HFFc6 (cell line): Measurements from ENCODE around the gene NANOS2. TPM values are rescaled to one million over a fixed set of nuclear protein-coding genes. Genes with fewer than 3 reads are reported as not detected.
A peak's percentile ranks its signal among the peaks of the same experiment; 100 is the strongest.

ENCODE experiments used
- DNase-seq: peaks from one replicate; pipeline ENCODE4 v3.0.0-alpha.2; 2018
- H3K27ac Mint-ChIP-seq: 2 replicates; pipeline ENCODE4 v1.8.0; 2020; ENCODE audit warnings: mild to moderate bottlenecking, mixed read lengths
- H3K27me3 Mint-ChIP-seq: 2 replicates; pipeline ENCODE4 v1.8.0; 2021; ENCODE audit warnings: mild to moderate bottlenecking, moderate library complexity, mixed read lengths; ENCODE audit not compliant: insufficient read depth
- H3K36me3 Mint-ChIP-seq: 2 replicates; pipeline ENCODE4 v1.8.0; 2021; ENCODE audit warnings: low read depth, mixed read lengths
- H3K4me1 Mint-ChIP-seq: 2 replicates; pipeline ENCODE4 v1.8.0; 2020; ENCODE audit warnings: low read depth, mixed read lengths
- H3K4me3 Mint-ChIP-seq: 2 replicates; pipeline ENCODE4 v1.8.0; 2020; ENCODE audit warnings: mild to moderate bottlenecking, moderate library complexity, mixed read lengths
- H3K9me3 Mint-ChIP-seq: 2 replicates; pipeline ENCODE4 v1.8.0; 2020; ENCODE audit warnings: mild to moderate bottlenecking, mixed read lengths
- total RNA-seq, 6 experiments: library from RNA; stranded (reverse); fragmentation: NEBNext Ultra II Directional; extraction: Animal tissue kit (Norgen Biotek cat#: 25700); gene quantifications; 2 replicates in 1 of 6; 3 replicates in 5 of 6; pipeline ENCODE4 v1.2.3, GENCODE V29; 2021
- TF ChIP-seq, protein P1 (sequence below): fragments of 200-600 bp; sonication (generic); IDR thresholded peaks from 2 replicates; pipeline ENCODE4 v1.5.0; 2021; ENCODE audit warnings: antibody characterized with exemption, mild to moderate bottlenecking

NANOS2 gene
- total RNA-seq, 6 experiments from 2014 or later: not detected

DNA sequence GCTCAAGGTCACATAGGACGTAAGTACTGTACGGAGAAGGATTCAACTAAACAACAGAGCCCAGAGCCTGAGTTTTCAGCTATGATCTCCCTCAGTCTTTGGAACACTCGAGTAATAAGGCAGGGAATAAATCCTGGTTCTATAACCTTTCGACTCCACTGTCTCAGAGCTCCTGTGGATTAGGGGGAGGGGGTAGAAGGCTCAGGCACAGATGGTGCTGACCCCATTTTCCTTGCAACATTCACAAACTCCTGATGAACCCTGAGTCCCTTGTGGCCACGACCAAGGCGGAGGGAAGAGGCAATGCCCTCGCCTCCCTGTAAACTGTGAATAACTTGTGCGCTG lies 37.7 kb upstream of the NANOS2 start:
- Mint-ChIP-seq H3K27ac (no peak overlapping the region), H3K4me1 (peaks cover 17% of the 10 kb centered on the region), H3K27me3 (peaks cover 18% of the 10 kb centered on the region), H3K36me3 (no peaks in the 10 kb centered on the region), H3K9me3 (no peaks in the 10 kb centered on the region), H3K4me3 (no peak overlapping the region)
- DNase-seq: no peak
- TF ChIP-seq, protein P1, sequence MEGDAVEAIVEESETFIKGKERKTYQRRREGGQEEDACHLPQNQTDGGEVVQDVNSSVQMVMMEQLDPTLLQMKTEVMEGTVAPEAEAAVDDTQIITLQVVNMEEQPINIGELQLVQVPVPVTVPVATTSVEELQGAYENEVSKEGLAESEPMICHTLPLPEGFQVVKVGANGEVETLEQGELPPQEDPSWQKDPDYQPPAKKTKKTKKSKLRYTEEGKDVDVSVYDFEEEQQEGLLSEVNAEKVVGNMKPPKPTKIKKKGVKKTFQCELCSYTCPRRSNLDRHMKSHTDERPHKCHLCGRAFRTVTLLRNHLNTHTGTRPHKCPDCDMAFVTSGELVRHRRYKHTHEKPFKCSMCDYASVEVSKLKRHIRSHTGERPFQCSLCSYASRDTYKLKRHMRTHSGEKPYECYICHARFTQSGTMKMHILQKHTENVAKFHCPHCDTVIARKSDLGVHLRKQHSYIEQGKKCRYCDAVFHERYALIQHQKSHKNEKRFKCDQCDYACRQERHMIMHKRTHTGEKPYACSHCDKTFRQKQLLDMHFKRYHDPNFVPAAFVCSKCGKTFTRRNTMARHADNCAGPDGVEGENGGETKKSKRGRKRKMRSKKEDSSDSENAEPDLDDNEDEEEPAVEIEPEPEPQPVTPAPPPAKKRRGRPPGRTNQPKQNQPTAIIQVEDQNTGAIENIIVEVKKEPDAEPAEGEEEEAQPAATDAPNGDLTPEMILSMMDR: no peak

DNA sequence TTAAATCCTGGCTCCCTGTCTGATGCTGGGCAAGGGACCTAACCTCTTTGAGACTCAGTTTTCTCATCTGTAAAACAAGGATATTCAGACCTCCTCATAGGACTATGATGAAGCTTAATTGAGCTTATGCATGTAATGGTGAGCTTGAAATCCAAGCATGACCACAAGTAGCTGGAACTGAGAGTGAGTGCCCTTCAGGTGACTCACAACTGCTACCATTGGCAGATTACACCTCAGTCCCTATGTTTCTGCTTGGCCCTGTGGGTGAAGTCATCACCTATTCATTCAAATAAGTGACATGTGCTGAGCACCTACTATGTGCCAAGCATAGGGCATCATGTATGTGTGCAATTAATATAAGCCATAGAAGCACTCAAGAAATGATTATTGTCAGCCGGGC lies 33.3 kb upstream of the NANOS2 start:
- no peaks in the 10 kb centered on the region for H3K36me3 Mint-ChIP-seq
- no peaks in the 10 kb centered on the region for H3K9me3 Mint-ChIP-seq
- H3K4me1 Mint-ChIP-seq: 0 out of 2 replicates have a peak, but pooled peaks cover under 1% of the 10 kb centered on the region
- no peak overlapping the region for H3K4me3 Mint-ChIP-seq
- peaks cover 24% of the 10 kb centered on the region for H3K27me3 Mint-ChIP-seq
- peak; percentile 42 for DNase-seq
- TF ChIP-seq, protein P1: no peak
- no peak overlapping the region for H3K27ac Mint-ChIP-seq

DNA sequence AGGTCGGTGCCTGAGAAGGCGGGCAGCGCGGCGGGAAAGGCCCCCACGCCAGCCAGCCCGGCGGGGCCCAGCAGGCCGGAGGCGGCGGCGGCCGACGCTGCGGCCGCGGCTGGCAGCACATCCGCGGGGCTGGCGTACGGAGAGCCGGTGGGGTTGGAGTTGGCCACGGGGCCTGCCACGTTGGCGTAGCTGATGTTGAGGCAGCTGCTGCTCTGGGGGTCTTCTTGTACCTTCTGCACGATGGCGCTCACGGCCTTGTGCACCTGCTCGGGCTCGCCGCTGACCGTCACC lies 25.9 kb upstream of the NANOS2 start:
- Mint-ChIP-seq H3K36me3 (no peaks in the 10 kb centered on the region), H3K27me3 (peaks cover 48% of the 10 kb centered on the region), H3K4me3 (no peak overlapping the region), H3K27ac (no peak overlapping the region), H3K4me1 (no peaks in the 10 kb centered on the region), H3K9me3 (no peaks in the 10 kb centered on the region)
- TF ChIP-seq, protein P1: no peak
- no peak for DNase-seq

DNA sequence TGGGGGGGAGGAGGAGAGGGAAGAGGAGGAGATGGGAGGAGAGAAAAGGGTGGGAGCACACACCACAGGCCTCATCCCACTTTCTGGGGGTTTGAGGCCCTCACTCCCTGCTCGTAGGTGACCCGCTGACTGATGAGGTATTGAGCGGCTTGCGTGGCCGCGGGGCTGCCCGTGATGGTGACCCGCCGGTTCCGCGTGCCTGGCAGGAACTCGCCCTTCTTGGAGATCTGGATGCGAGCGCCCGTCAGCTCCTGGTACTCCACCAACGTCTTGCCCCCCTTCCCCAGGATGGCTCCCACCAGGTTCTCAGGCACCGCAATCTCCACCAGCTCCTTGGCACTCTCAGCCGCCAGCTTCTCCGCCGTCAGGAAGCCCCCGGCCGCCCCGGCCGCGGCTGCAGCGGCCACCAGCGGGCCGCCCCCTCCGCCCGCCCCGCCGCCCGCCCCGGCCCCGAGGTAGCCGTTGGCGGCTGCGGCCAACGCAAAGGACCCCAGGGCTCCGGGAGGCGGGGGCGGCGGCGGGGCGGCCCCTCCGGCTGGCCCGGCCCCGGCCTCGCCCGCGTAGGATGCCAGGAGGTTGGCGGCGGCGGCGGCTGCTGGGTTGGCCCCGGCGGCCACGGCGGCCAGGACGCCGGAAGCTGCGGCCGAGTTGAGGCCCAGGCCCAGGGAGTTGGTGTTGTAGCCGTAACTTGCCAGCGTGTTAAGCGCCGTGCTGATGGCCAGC lies 25.4 kb upstream of the NANOS2 start:
- Mint-ChIP-seq H3K36me3 (no peaks in the 10 kb centered on the region), H3K9me3 (no peaks in the 10 kb centered on the region), H3K27me3 (peaks cover 52% of the 10 kb centered on the region), H3K27ac (no peak overlapping the region), H3K4me1 (no peaks in the 10 kb centered on the region), H3K4me3 (no peak overlapping the region)
- DNase-seq: no peak
- TF ChIP-seq, protein P1: no peak

DNA sequence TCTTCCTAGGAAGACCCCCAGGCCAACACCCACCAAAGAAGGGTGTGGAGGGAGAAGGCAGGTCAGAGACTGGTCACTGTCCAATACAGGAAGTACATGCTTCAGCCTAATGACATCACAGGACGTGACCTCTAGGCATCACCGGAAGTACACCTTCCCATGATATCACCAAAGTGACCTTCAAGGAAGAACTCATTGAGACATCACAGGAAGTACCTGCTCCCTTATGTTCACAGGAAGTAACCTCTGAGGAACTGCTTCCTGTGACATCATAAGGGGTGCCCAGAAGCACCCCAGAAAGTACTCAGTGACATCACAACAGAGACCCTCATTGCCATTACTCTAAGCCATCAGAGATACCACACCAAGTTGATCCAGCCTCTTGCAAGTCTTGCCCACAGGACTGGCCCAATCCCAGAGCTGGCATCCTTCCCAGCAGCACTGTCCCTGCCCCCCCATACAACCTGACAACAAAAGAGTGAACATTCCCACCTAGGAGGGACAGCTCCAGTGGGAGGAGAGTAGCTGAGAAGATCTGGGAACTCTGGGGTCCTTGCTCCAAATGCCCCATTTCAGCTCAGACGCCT lies 24.2 kb upstream of the NANOS2 start:
- Mint-ChIP-seq H3K4me1 (no peaks in the 10 kb centered on the region), H3K4me3 (no peak overlapping the region), H3K27ac (no peak overlapping the region), H3K36me3 (no peaks in the 10 kb centered on the region), H3K9me3 (no peaks in the 10 kb centered on the region), H3K27me3 (peaks cover 49% of the 10 kb centered on the region)
- TF ChIP-seq, protein P1: no peak
- DNase-seq: no peak
